Mesodermal cell (in vitro differentiated cells): Measurements from ENCODE around the gene PTPRN2.
"Not testable (repeated sequence)": the region's sequence is repeated elsewhere in the genome, so short reads cannot be mapped to it uniquely, and the experiment has no call there.

Experiments used
- H3K27ac ChIP-seq: 2 replicates; pipeline ENCODE4 v1.7.0; 2013; ENCODE audit warnings: mild to moderate bottlenecking, low read depth, low read length, moderate library complexity; ENCODE audit not compliant: severe bottlenecking
- H3K36me3 ChIP-seq: 2 replicates; pipeline ENCODE4 v1.7.1; 2013; ENCODE audit warnings: mild to moderate bottlenecking, low read length, moderate library complexity; ENCODE audit not compliant: control insufficient read depth, insufficient read depth
- H3K4me1 ChIP-seq: one replicate; pipeline ENCODE4 v1.7.1; 2013; ENCODE audit warnings: mild to moderate bottlenecking, low read length; ENCODE audit not compliant: insufficient read depth, control insufficient read depth, poor library complexity, severe bottlenecking
- H3K4me3 ChIP-seq: 2 replicates; pipeline ENCODE4 v1.7.0; 2013; ENCODE audit warnings: low read length, control low read depth, mild to moderate bottlenecking; ENCODE audit not compliant: insufficient read depth, poor library complexity, severe bottlenecking; ENCODE audit errors: extremely low read depth
- H3K9me3 ChIP-seq: 2 replicates; pipeline ENCODE4 v1.7.1; 2013; ENCODE audit warnings: mild to moderate bottlenecking, low read length, moderate library complexity; ENCODE audit not compliant: control insufficient read depth
- WGBS, 2 experiments: methylation state at CpG; one replicate each; pipeline ENCODE4 v1.1.5; 2013; ENCODE audit warnings: missing lambda C conversion rate in 2 of 2; ENCODE audit not compliant: insufficient coverage in 2 of 2; 5-methylcytosine and 5-hydroxymethylcytosine counted together

Gene PTPRN2

DNA sequence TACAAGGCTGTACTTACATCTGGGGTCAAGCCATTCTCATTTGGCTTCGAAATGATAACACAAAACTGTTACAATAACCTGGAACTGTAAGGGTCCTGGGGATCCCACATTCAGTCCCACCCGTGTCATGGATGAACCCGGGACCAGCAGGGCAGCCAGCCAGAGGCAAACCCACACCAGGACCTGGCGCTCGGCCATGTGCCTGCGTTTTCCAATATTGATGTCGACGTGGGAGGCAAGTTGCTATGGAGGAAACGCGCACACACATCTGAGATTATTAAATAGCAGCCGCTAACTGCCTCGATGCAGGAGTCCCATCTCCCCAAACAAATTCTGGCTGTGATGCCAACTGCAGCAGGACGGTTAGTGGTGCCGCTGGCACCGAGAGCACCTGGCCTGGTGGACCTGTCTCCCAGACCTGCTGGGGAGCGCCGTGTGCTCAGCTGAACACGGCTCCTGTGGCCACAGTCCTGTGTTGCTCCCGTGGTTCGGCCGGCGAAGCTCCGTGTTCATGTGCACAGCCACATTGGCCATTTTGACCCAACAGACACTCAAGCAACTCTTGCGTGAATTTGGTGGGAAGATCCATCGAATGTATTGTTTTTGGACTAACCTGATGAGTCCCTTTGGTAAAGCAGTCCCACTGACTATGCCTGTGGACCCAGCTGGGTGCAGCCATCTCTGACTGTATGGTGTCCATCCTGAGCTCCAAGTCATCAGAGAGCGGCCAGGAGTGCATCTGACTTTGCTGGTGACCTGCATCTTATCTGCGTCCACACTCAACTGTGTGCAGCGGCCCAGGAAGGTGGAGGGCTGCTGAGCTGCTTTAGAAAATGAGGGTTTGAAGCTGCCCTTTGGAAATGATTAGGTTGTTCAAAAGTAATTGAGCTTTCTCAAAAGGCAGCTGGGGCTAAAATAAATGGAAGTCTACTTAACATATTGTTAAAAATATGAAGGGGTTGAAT, 852.7 kb downstream of the PTPRN2 start:
- H3K4me1 ChIP-seq: peaks cover 3% of the 10 kb centered on the region
- H3K36me3 ChIP-seq: no peaks in the 10 kb centered on the region
- WGBS, 2 experiments: 81 to 87% methylated on average over 21 to 27 of the region's 28 CpGs
- H3K27ac ChIP-seq: no peak overlapping the region
- peaks cover 61% of the 10 kb centered on the region for H3K9me3 ChIP-seq
- H3K4me3 ChIP-seq: no peak overlapping the region

DNA sequence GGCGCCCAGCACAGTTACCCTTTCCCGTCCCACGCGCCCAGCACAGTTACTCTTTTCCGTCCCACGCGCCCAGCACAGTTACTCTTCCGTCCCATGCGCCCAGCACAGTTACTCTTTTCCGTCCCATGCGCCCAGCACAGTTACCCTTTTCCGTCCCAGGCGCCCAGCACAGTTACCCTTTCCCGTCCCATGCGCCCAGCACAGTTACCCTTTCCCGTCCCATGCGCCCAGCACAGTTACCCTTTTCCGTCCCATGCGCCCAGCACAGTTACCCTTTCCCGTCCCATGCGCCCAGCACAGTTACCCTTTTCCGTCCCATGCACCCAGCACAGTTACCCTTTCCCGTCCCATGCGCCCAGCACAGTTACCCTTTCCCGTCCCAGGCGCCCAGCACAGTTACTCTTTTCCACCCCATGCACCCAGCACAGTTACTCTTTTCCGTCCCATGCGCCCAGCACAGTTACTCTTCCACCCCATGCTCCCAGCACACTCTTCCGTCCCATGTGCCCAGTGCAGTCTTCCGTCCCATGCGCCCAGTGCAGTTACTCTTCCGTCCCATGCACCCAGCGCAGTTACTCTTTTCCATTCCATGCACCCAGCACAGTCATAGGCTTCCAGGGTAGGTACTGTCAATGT, 853.7 kb downstream of the PTPRN2 start:
- H3K9me3 ChIP-seq: peaks cover 57% of the 10 kb centered on the region
- 84 to 93% methylated on average over 13 to 29 of the region's 33 CpGs for WGBS, 2 experiments
- not testable (repeated sequence) for H3K36me3 ChIP-seq, H3K27ac ChIP-seq, H3K4me1 ChIP-seq, H3K4me3 ChIP-seq

DNA sequence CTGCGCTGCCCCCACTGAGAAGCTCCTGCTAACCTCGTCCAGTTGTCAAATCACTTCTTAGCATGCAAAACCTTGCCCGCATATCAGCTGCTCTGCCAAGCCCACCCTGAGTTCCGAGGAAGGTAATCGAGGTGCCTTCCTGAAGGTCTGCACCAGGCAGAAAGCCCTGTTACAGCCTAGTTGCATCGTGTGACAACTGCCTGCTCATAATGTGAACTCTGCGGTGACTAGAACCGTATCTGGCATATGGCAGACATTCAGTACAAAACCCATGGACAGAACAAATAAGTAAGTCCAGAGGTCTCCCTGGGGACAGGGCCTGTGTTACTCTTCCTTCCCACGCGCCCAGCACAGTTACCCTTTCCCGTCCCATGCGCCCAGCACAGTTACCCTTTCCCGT, 856.5 kb downstream of the PTPRN2 start:
- 81 to 82% methylated on average over 8 to 12 of the region's 13 CpGs for WGBS, 2 experiments

DNA sequence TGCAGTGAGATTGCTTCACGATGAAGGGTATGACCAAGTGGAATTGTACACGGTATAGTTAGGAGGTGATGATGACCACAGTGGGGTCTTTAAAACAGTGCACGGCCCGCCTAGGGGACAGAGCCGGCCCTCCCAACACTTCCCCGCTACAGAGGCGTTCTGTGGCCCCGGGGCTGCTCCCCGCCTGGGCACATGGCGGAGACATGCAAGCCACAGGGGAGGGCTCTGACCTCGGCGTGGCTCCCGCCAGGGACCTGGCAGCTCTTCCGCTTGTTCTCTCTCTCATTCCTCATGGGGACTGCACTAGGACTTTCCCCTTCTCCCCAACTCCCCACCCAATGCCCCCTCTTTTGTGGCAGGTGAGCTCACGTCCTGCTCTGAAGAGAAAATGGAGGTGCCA, 857.0 kb downstream of the PTPRN2 start:
- no peak overlapping the region for H3K4me3 ChIP-seq
- peaks cover 64% of the 10 kb centered on the region for H3K9me3 ChIP-seq
- H3K27ac ChIP-seq: no peak overlapping the region
- no peaks in the 10 kb centered on the region for H3K4me1 ChIP-seq
- no peaks in the 10 kb centered on the region for H3K36me3 ChIP-seq
- WGBS, 2 experiments: 69 to 91% methylated on average over 10 to 15 of the region's 15 CpGs

More for the DNA sequence above, 856.5 kb downstream of the PTPRN2 start:
- no peak overlapping the region for H3K27ac ChIP-seq
- no peaks in the 10 kb centered on the region for H3K4me1 ChIP-seq
- no peaks in the 10 kb centered on the region for H3K36me3 ChIP-seq
- no peak overlapping the region for H3K4me3 ChIP-seq
- H3K9me3 ChIP-seq: peaks cover 68% of the 10 kb centered on the region

DNA sequence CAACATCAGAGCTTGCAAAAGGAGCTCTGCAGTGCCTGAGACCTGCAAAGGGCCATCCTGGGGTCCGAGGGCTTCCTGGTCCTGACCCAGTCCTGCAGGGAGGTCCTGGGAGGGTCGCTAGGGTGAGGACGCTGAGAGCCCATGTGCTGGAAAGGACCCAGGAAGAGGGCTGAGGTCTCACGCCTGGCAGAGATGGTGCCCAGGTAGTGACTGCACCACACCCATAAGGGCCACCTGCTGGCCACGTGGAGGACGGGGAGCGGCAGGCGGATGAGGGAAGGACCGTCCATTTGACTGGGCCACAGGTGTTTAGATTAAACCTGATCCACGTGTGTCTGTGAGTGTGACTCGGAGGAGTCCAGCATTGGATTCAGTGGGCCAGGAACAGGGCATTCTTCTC, 858.1 kb downstream of the PTPRN2 start:
- no peak overlapping the region for H3K4me3 ChIP-seq
- no peak overlapping the region for H3K27ac ChIP-seq
- peaks cover 54% of the 10 kb centered on the region for H3K9me3 ChIP-seq
- WGBS, 2 experiments: 72 to 73% methylated on average over 11 of the region's 11 CpGs
- no peaks in the 10 kb centered on the region for H3K4me1 ChIP-seq
- H3K36me3 ChIP-seq: no peaks in the 10 kb centered on the region

DNA sequence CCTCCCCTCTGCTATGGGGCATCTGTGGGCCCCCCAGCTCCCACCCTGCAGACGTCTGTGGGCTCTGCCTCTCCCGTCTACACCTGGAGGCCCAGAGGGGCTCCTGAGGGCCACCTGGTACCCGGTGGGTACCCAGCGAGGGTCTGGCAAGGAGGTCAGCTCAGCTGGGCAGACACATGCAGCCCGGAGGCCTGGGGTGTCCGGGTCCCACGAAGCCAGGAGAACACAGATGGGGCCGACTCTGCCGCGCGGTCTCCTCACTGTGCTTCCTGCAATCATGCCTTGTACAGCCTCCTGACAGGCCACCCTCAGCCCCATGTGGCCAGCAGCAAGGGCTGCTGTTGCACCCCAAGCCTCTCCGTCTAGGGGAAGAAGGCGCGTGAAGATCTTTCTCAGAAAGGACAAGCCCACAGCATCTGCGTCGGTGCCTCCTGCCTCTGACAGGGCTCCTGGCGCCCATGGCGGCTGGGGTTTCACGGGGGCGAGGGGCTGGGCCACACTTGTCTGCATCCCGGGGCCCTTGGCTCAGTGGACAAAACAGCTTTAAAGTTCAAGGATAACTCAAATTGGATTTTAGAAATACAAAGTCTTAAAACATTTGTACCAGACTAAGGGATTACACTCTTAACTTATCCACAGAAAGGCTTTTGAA, 859.5 kb downstream of the PTPRN2 start:
- Histone ChIP-seq H3K4me1 (no peaks in the 10 kb centered on the region), H3K27ac (no peak overlapping the region), H3K4me3 (no peak overlapping the region), H3K9me3 (peaks cover 63% of the 10 kb centered on the region), H3K36me3 (no peaks in the 10 kb centered on the region)
- 85 to 87% methylated on average over 17 to 21 of the region's 21 CpGs for WGBS, 2 experiments

DNA sequence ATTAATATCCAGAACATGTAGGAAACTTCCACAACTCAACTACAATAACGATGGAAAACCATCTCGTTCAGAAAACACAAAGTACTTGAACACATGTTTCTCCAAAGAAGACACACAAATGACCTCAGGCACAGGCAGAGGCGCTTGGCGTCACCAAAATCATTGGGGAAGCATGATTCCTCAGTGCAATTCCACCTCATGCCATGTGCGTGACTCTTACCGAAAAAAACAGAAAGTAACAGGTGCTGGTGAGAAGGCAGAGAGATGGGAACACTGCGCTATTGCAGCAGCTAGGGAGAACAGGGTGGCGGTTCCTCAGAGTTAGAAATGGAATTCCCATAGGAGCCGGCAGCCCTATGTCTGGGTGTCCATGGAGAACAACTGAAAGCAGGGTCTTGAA, 860.9 kb downstream of the PTPRN2 start:
- Histone ChIP-seq H3K36me3 (no peaks in the 10 kb centered on the region), H3K27ac (no peak overlapping the region), H3K4me3 (no peak overlapping the region), H3K9me3 (peaks cover 71% of the 10 kb centered on the region), H3K4me1 (no peaks in the 10 kb centered on the region)
- 81 to 88% methylated on average over 7 to 9 of the region's 9 CpGs for WGBS, 2 experiments

DNA sequence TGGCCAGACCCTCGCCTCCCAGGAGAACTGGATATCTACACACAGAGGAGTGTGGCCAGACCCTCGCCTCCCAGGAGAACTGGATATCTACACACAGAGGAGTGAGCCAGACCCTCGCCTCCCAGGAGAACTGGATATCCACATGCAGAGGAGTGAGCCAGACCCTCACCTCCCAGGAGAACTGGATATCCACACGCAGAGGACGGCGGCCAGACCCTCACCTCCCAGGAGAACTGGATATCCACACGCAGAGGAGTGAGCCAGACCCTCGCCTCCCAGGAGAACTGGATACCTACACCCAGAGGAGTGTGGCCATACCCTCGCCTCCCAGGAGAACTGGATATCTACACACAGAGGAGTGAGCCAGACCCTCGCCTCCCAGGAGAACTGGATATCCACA, 862.3 kb downstream of the PTPRN2 start:
- H3K27ac ChIP-seq, H3K4me3 ChIP-seq, H3K4me1 ChIP-seq, H3K36me3 ChIP-seq: not testable (repeated sequence)
- H3K9me3 ChIP-seq: peaks cover 67% of the 10 kb centered on the region
- 73 to 76% methylated on average over 5 to 9 of the region's 10 CpGs for WGBS, 2 experiments

DNA sequence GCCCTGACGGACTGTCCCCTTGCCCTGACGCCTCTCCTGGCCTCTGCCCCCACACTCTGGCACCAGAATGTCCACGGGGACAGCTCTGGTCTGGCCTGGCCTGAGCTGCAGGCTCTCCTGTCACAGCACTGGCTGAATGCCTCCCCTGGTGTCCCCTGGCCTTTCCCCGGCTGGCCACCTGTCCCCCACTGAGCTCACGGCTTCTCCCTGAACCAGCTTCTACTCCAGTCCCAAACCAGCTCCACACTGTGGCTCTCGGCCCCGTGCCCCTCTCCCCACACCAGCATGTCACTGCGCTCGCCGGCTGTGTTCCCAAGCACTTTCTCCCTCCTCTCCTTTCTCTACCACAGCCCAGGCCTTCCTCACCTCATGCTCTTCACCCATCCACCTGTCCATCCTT, 864.4 kb downstream of the PTPRN2 start:
- no peaks in the 10 kb centered on the region for H3K4me1 ChIP-seq
- H3K27ac ChIP-seq: no peak overlapping the region
- peaks cover 71% of the 10 kb centered on the region for H3K9me3 ChIP-seq
- no peaks in the 10 kb centered on the region for H3K36me3 ChIP-seq
- no peak overlapping the region for H3K4me3 ChIP-seq
- WGBS, 2 experiments: 59 to 64% methylated on average over 10 of the region's 10 CpGs

DNA sequence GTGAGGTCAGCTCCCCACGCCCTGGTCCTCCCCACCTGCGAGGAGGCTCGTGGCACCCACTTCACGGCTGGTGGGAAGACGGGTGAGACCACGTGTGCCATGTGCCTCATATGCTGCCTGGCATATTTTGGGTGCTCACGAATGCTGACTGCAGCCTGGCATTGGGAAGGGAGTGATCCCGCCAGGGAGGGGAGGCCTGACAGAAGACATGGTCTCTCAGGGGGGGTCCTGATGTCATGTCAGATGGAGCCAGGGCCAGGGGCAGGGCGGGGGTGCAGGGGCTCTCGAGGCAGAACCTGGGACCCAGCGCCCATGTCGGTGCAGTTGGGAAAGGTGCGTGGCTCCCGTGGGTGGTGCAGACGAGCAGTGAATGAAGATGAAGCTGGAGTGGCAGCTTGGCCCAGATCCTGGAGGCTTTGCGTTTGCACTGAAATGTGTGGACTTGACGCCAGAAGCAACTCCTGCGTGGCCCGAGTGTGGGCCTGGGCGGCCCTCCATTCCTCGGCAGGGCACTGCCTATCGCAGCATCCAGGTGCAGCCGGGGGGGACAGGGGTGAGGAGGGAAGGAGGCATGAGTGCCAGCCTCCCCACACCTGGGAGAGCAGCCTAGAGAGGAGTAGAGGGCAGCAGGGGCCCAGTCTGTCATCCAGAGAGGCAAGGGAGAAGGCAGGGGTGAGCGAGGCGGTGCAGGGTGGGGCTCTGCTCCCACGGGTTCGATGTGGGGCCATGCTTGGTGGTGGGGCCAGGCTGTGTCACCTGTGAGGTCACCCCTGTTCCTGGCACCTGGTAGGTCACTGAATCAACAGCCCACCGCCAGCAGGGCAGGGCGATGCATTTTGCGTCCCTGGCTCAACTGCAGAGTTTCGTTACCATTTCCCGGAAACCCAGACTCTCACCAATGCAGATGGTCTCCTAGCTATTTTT, 865.2 kb downstream of the PTPRN2 start:
- Histone ChIP-seq H3K9me3 (peaks cover 69% of the 10 kb centered on the region), H3K4me1 (no peaks in the 10 kb centered on the region), H3K27ac (no peak overlapping the region), H3K36me3 (no peaks in the 10 kb centered on the region), H3K4me3 (no peak overlapping the region)
- WGBS, 2 experiments: 81 to 83% methylated on average over 27 to 28 of the region's 32 CpGs
